ENCODE data around the gene CNTNAP2.

DNA sequence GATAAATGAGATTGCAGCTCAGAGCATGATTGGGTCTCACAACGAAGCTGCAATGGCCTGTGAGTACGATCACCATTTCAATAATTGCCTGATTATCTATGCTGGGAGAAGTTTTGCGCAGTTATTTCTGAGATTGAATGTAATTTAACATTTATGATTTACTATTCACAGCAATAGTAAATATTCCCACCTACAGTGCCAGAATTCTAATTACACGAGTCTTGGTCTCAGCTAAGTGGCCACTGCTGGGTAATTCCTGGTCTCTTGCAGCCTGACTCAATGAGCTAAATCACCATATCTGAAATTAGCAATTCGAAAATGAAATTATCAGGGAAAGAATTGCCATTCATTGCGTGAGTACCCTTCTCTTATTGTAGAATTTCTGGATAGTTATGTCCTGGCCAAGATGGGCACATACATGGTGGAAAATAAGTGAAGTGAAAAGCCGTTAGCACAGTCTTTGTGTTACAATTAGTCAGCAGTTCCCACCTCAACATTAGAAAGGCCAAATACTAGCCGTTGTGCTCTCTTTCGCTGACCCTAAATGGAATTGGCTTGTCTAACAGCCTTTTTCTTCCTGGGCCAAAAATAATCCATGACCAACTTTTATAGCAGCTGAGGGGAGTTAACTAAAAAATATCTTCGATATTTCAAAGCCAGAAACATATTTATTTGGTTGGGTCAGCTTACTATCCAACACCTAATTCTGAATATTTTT, 1793.0 kb downstream of the CNTNAP2 start:
- TF ChIP-seq, protein P1, sequence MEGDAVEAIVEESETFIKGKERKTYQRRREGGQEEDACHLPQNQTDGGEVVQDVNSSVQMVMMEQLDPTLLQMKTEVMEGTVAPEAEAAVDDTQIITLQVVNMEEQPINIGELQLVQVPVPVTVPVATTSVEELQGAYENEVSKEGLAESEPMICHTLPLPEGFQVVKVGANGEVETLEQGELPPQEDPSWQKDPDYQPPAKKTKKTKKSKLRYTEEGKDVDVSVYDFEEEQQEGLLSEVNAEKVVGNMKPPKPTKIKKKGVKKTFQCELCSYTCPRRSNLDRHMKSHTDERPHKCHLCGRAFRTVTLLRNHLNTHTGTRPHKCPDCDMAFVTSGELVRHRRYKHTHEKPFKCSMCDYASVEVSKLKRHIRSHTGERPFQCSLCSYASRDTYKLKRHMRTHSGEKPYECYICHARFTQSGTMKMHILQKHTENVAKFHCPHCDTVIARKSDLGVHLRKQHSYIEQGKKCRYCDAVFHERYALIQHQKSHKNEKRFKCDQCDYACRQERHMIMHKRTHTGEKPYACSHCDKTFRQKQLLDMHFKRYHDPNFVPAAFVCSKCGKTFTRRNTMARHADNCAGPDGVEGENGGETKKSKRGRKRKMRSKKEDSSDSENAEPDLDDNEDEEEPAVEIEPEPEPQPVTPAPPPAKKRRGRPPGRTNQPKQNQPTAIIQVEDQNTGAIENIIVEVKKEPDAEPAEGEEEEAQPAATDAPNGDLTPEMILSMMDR (IDR thresholded peaks at IDR 0.05; ENCODE audit: insufficient read depth, low read length, poor library complexity, severe bottlenecking), result no peak
- TF ChIP-seq EZH2phosphoT487 (conservative IDR thresholded peaks at IDR 0.05; ENCODE audit: low read length), result no peak
